HG02642 (cell line): ENCODE data around the gene HMOX2.
A peak's percentile ranks its signal among the peaks of the same experiment; 100 is the strongest.

Experiments
- ATAC-seq: cut with Tn5 transposase; IDR thresholded peaks from one replicate; pipeline ENCODE4 v1.9.1; 2021; ENCODE audit warnings: mild to moderate bottlenecking; ENCODE audit not compliant: unreplicated experiment, poor library complexity

HMOX2 gene

DNA sequence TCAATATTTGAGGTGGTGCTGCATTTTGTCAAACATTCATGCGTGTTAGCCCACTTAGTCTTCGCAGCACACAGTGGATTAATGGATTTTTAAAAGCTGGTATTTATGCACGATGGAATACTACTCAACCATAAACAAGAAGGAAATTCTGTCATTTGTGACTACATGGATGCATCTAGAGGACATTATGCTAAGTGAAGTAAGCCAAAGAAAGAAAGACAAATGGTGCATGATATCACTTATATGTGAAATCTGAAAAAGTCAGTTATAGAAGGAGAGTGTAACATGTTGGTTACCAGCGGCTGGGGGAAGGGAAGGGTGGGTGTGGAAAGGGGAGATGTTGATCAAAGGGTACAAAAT is 23.0 kb downstream of the HMOX2 start:
- ATAC-seq = no peak

DNA sequence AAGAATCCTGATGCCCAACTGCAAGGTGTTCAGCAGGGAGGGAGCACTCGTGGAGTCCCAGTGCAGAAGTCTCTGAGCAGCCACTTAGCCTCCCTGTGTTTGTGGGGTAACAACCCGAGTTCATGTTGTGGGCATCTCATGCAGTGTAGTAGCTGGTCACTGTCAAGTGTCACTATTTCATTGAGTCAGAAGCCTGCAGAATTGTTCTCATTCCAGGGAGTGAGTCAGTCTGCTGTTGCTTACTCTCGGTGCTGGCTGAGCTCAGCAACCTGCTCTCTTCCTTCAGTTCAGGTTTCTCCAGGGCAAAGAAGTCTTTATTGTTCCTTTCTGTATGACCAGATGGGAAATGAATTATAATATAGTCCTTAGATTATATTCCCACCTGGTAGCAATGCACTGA is 24.1 kb downstream of the HMOX2 start:
- no peak for ATAC-seq

DNA sequence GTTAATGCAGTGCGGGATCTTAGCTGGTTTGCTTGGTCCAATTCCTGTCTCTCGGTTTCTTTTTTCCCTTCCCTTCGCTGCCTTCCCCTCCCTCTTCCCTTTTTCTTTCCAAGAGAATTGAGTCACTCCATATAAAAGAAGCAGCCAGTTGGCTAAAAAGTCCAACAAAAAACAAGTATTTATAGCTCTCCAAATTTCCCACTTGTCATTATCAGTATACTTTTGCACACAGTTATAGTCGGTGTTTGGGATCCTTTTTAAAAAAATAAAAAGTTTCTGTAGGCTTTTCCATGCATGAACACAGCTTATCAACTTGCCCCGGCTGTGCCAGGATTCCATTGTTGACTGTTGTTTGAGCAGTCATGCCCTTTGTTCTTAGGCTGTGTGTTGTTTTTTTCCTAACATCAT is 24.9 kb downstream of the HMOX2 start:
- no peak for ATAC-seq

DNA sequence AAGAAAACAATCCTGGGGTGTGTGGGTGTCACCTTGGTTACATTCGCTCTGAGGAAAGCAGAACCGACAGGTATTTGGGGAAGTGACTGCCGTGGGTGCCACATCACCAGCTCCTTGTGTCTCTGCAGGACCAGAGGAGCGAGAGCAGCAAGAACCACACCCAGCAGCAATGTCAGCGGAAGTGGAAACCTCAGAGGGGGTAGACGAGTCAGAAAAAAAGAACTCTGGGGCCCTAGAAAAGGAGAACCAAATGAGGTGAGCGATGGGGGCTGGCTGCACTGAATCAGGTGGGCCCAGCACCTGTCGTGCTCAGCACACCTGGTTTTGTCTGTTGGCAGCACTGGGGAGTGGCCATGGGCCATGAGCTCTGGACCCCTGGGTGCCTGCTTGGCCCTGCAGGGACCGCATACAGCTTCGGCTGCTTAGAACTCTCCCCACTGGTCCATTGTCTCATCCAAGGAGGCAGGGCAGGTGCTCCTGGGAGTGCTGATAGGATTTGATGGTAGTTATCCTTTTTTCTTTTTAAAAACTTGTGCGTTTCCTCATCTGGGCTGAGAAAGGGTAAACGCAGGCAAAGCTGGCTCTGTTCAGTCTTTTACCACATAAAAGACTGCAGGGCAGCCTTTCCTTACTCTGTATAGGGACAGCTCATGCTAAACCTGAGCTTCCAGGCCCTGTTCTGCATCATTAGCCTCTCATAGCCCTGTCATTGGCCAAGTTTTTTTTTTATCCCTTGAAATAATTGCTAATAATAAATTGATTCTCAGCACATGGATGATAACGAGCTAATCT is 29.4 kb downstream of the HMOX2 start:
- ATAC-seq = no peak

DNA sequence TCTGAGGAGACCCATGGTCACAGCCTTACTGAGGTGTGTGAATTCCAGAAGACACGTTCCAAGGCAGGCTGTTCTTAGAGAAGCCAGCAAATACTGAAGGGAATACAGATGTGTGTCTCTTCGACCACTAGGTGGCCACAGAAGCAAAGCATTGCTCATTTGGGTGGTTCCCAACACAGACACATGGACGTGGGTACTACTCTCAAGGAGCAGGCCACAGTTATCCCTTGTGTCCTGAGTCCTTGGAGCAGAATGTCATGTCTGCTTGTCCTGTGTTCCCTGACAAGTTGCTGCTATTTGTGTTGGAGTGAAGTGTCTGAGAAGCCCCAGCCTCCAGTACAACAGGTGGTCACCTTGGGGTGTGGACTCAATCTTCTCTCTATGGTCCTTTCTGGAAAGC is 30.3 kb downstream of the HMOX2 start:
- peak; percentile 51 for ATAC-seq

DNA sequence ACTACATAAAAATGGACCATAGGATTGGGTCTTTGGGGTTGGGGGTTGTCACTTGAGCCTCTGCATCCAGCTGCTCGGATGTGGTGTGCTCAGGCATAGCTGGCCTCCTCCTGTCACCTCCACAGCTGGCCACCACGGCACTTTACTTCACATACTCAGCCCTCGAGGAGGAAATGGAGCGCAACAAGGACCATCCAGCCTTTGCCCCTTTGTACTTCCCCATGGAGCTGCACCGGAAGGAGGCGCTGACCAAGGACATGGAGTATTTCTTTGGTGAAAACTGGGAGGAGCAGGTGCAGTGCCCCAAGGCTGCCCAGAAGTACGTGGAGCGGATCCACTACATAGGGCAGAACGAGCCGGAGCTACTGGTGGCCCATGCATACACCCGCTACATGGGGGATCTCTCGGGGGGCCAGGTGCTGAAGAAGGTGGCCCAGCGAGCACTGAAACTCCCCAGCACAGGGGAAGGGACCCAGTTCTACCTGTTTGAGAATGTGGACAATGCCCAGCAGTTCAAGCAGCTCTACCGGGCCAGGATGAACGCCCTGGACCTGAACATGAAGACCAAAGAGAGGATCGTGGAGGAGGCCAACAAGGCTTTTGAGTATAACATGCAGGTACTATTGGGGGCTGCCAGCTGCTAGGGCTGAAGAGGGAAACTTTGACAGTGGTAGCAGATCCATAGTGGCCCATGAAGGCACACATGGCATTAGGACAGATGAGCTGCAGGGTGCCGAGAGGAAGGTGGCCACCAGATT is 31.6 kb downstream of the HMOX2 start:
- no peak for ATAC-seq

DNA sequence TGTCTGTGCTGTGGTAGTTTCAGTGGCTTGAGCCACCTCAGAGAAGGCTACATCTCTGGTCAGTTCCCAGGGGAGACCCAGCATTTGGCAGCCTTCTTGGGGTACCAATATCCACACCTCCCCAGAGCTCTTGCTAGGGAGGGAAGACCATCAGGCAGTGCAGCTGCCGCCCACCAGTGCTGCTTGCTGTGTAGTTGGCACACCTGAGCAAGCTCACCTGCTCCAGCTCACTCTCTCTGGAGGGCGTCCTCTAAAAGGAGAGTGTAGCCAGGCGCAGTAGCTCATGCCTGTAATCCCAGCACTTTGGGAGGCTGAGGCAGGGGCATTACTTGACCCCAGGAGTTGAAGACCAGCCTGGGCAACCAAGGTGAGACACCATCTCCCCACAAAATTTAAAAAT is 32.6 kb downstream of the HMOX2 start:
- no peak for ATAC-seq

DNA sequence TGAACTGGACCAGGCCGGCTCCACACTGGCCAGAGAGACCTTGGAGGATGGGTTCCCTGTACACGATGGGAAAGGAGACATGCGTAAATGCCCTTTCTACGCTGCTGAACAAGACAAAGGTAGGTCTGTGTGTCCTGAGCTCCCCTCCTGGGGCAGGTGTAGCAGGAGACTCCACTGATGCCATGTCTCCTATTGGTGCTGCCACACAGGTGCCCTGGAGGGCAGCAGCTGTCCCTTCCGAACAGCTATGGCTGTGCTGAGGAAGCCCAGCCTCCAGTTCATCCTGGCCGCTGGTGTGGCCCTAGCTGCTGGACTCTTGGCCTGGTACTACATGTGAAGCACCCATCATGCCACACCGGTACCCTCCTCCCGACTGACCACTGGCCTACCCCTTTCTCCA is 33.2 kb downstream of the HMOX2 start:
- ATAC-seq = no peak

DNA sequence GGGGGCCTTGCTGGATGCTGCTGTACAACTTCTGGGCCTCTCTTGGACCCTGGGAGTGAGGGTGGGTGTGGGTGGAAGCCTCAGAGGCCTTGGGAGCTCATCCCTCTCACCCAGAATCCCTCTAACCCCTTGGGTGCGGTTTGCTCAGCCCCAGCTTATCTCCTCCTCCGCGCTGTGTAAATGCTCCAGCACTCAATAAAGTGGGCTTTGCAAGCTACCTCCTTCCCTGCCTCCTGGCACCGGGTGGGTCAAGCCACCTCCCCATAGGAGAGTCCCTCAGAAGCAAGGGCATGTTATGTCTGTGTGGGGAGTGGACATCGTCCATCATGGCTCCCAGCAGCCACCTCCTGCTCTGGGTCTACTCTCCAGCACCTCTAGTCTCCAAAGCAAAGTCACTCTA is 33.9 kb downstream of the HMOX2 start:
- no peak for ATAC-seq

DNA sequence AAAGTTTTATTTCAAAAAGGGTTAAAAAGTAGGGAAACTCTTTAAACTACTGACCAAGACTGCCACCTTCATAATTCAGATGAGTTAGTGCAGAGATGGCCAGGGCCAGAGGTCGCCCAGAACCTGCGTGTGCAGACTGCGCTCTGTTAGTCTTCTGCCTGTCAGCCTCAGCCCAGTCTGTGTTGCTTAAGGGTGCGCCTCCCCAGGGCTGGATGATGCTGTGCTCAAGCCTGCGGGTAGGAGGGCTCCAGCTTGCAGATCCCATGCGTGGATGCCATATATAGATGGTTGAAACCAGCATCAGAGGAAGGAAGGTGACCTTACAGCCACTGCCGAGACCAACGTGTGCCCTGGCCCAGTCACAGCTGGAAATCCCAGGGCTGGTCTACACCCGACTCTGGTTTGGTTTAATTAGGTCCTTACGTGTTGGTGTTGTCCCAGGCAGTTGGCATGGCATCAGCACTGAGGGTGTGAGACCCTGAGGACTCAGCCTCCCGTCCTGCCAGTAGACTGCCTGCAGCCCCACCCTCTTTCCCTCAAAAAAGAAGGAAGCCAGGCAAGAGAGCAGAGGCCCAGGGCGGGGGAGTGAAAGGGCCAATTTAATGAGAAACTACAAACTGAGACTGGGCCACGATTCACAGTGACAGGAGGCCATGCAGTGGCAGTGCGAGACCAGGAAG is 34.7 kb downstream of the HMOX2 start:
- no peak for ATAC-seq

DNA sequence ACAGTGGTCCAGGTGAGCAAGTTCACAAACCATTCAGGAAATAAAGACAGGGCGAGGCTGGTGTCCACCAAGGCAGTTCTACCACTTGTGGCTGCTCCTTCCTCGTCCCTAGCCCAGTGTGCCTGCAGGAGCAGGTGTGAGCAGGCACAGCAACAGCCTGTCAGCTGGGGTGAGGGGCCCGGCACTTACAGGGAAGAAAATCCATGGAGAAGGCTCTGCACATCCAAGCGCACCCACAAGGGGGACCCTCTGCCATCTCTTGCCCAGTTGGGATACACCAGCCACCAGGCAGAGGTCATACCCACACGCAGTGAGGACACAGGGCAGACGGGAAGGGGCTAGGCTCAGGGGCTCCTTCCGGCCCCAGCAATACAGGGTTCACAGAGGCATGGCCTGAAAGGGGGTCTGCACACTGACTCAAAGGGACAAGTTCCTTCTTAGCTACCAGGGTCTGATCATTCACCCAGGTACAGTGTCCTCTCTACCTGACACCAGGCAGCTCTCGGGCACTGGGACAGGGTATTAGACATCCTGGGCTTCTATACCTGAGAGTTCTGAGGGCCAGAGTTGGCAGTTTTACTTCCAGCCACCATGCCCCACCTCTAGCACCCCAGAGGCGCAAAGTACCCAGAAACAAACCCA is 35.4 kb downstream of the HMOX2 start:
- no peak for ATAC-seq

DNA sequence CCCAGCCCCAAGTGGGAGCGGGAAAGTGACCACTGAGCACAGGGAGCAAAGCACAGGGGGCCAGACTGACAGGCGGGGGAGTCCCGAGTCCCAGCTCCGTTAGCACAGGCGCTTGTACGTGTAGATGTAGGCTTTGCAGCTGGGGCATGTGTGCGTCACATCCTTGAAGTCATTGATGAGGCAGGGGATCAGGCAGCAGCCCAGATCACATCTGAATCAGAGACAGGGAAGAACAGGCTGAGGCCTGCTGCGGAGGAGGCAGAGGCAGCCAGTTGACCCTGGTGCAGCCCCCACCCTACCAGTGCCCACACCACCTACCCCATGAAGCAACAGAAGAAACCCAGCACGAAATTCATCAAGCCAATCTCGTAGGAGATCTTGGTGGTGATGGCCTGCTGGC is 36.3 kb downstream of the HMOX2 start:
- ATAC-seq = no peak

DNA sequence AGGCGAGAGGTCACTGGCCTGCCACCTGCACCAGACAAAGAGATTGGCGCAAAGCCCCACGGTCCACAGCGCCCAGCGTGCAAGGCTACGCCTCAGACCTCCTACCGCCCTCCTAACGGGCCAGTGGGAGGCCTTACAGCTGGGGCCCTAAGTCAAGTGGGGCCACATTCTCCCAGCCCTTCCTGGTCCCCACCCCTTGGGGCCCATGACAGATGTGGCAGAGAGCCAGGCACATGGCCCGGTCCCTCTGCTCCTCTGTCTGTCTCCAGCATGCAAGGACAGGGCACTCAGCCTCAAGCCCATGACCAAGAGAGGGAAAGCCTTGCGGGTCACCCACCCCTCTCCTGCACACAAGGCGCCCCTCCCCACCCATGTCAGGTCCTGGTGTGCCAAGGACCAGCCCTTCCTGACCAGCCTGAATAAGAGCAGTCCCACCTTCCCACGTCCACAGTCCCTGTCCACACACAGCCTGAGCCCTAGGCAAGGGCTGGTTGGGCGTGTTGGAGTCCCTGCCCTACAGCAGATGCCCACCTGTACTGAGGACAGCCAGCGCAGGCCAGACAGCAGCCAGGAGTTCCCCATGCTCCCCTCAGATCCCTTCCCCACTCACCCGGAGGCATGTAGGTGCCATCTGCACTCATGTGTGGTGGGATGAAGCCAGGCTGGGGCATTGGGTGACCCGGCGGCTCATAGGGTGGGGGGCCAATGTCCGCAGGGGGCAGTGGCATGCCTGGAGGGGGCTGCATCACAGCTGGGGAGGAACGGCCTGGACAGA is 37.1 kb downstream of the HMOX2 start:
- ATAC-seq = no peak

DNA sequence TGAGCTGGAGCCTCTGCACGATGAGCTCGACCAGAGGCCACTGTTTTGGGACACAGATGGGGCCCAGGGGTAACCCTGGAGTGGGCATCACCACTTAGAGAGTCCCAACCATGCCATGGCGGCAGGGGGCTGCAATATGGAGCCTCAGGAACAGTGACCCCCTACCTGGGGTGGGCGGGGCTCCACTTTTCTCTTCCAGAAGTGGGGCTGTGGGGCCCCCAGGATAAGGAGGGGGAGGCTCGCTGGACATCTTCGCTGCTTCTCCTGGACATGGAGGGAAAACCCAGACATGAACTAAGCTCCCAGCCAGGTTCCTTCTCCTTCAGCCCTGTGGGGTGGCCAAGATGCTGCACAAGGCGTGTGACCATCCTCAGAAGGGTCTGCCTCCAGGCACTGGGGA is 37.7 kb downstream of the HMOX2 start:
- ATAC-seq = no peak

DNA sequence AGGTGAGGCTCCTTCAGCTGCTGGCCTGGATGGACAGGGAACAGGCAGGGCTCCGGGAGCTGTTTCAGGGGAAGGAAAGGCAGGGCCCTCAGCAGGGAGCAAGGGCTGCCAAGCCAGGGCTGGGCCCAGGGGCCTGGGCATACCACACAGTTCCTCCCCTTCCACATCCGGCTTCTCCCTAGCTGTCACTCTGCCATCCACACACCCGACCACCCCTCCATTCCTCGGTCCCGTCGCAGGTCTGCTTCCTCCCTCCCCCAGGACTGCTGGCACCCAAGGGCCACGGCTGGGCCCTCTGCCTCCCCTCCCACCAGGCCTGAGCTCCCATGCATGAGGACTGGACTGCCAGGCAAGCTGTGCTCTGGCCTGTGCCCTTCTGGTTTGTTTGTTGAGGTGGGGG is 38.4 kb downstream of the HMOX2 start:
- ATAC-seq = no peak

DNA sequence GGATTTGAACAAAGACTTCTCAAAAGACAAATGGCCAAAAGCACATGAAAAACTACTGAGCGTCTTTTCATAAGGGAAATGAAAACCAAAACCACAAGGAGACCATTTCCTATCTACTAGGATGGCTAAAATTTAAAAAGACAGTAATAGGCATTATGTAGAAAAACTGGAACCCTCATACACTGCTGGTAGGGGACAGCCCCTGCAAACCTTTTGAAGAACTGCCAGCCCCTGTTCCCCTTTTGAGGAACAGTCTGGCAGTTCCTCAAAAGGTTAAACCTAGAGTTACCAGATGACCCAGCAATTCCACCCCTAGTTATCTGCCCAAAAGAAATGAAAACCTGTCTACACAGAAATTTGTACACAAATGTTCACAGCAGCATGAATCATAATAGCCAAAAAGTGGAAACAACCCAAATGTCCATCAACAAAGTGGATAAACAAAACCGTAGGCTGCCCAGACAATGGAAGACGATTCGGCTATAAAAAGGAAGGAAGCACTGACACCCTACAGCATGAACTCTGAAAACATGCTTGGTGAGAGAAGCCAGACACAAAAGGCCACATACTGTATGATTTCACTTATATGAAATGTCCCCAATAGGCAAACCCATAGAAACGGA is 39.5 kb downstream of the HMOX2 start:
- peak; percentile 46 for ATAC-seq

DNA sequence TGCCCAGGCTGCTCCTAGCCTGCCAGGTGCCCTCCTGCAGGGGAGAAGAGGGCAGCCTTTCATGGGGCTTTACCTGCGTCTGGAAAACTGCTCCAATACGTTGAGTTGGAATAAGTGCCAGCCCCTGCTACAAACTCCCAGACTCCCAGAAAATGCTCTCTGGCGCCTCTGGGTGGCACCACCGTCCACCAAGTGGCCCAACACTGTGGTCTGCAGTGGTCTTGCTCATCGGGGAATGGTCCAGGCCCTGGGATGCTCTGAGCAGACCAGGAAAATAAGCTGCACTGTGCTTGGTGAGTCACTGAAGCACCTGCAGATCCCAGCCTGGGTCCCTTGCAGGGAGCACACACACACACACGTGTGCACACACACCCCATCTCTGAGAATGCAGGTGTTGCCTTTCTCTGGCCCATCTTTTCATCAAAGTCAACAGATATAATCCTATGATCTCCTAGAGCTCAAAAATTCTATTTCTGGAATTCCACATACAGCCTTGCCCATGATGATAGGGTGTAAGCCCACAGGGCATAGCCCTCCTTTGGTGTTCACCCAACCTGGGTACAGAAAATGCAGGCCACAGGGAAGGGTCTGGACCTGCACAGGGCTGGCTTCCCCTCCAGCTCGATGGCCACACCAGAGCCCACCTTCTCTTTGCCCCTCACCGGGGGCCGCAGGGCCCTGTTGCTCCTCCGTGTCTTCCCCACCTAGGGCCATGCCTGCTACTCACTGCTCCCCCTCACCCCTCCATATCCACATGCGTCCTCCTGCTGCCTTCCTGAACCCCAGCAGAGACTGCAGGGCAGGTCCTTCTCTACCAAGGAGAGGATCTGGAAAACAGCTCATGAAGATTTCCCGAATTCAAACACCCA is 41.8 kb downstream of the HMOX2 start:
- ATAC-seq = no peak

DNA sequence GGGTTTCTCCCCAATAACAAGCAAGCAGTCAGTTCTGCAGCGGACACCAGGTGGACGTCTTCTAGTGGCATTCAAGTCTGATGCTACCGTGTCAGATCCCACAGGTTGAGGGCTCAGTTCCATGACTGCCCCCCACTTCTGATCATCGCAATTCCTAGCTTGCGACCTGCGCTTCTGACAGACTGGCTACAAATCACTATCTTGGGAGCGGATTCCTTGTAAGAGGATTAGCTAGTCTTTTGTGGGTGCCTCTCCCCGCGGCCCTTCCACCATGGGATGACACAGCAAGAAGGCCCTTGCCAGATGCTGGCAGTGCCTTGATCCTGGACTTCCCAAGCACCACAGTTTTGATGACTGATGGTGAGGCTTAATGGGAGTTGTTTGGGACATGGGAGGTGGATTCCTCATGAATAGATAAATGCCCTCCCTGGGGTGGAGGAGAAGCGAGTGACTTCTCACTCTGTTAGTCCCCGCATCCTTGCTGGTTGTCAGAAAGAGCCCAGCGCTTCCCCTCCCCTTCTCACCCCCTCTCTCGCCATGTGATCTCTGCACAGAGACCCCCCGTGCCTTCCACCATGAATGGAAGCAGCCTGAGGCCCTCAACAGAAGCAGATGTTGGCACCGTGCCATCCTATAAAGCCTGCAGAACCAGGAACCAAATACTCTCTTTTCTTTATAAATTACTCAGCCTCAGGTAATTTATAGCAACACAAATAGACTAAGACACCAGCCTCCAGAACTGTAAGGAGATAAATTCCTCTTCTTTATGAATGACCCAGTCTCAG is 43.3 kb downstream of the HMOX2 start:
- no peak for ATAC-seq
